PC-3 (cell line): Measurements from ENCODE around the gene GABRA5. TPM values are rescaled to one million over a fixed set of nuclear protein-coding genes. Genes with fewer than 3 reads are reported as not detected.

Source experiments
- ATAC-seq: fragments of 200-7000 bp; cut with Tn5 transposase; 2 replicates; pipeline ENCODE4 v1.9.1; 2020; ENCODE audit warnings: mild to moderate bottlenecking, moderate library complexity
- BruUV-seq: library from RNA; stranded (reverse); fragments of 400-500 nt; replicated peaks from 2 replicates; lab custom pipeline; 2021; lab: Mats Ljungman, UMichigan
- CTCF ChIA-PET: fragments of 300-600 bp; sonication (Branson Sonifier 250); formaldehyde crosslinking; loops from one replicate; lab custom pipeline; 2022; ENCODE audit warnings: antibody characterized with exemption; lab: Charles Lee
- POLR2A ChIA-PET: fragments of 300-600 bp; sonication (Branson Sonifier 250); formaldehyde crosslinking; loops from one replicate; lab custom pipeline; 2022; ENCODE audit warnings: antibody characterized with exemption; ENCODE audit not compliant: unreplicated experiment; lab: Charles Lee
- DNase-seq: peaks from one replicate; pipeline ENCODE4 v3.0.0-alpha.2; 2015
- H2AFZ ChIP-seq: fragments of 300-600 bp; sonication (generic); 2 replicates; pipeline ENCODE4 v1.6.0; 2016; ENCODE audit warnings: antibody characterized with exemption, low read length
- H3F3A ChIP-seq: fragments of 300-600 bp; sonication (generic); one replicate; pipeline ENCODE4 v1.6.0; 2017; ENCODE audit warnings: antibody characterized with exemption, low read length, control low read depth, mild to moderate bottlenecking; ENCODE audit not compliant: unreplicated experiment
- H3K27ac ChIP-seq: fragments of 300-600 bp; sonication (generic); 2 replicates; pipeline ENCODE4 v1.5.1; 2016; ENCODE audit warnings: mild to moderate bottlenecking, low read length
- H3K27me3 ChIP-seq: fragments of 300-600 bp; sonication (generic); 2 replicates; pipeline ENCODE4 v1.6.1; 2016; ENCODE audit warnings: low read length, mixed read lengths
- H3K36me3 ChIP-seq: fragments of 300-600 bp; sonication (generic); 2 replicates; pipeline ENCODE4 v1.6.1; 2016; ENCODE audit warnings: low read depth, mixed run types, low read length, mixed read lengths
- H3K4me1 ChIP-seq: fragments of 300-600 bp; sonication (generic); 2 replicates; pipeline ENCODE4 v1.5.1; 2016; ENCODE audit warnings: low read length; ENCODE audit not compliant: insufficient read depth
- H3K4me2 ChIP-seq: fragments of 300-600 bp; sonication (generic); 2 replicates; pipeline ENCODE4 v1.6.0; 2016; ENCODE audit warnings: low read length
- H3K4me3 ChIP-seq: fragments of 300-600 bp; sonication (generic); 2 replicates; pipeline ENCODE4 v1.5.1; 2016; ENCODE audit warnings: mild to moderate bottlenecking, low read length, mixed read lengths
- H3K79me2 ChIP-seq: fragments of 300-600 bp; sonication (generic); 2 replicates; pipeline ENCODE4 v1.6.1; 2017; ENCODE audit warnings: low read length, mixed read lengths
- H3K9ac ChIP-seq: fragments of 300-600 bp; sonication (generic); 2 replicates; pipeline ENCODE4 v1.6.0; 2016; ENCODE audit warnings: mild to moderate bottlenecking, low read length
- H3K9me2 ChIP-seq: fragments of 300-600 bp; sonication (generic); replicated peaks from 2 replicates; pipeline ENCODE4 v1.6.1; 2016; ENCODE audit warnings: mixed run types, low read length, mixed read lengths
- H3K9me3 ChIP-seq: fragments of 300-600 bp; sonication (generic); 2 replicates; pipeline ENCODE4 v1.6.1; 2016; ENCODE audit warnings: low read length, mixed read lengths
- H4K20me1 ChIP-seq: fragments of 300-600 bp; sonication (generic); 2 replicates; pipeline ENCODE4 v1.6.1; 2016; ENCODE audit warnings: low read length, mixed read lengths
- EZH2 ChIP-seq: fragments of 300-600 bp; sonication (generic); IDR thresholded peaks from one replicate; pipeline ENCODE4 v1.6.1; 2017; ENCODE audit warnings: antibody characterized with exemption, mild to moderate bottlenecking, low read length; ENCODE audit not compliant: unreplicated experiment
- EZH2phosphoT487 ChIP-seq: fragments of 300-600 bp; sonication (generic); IDR thresholded peaks from 2 replicates; pipeline ENCODE4 v1.6.1; 2018; ENCODE audit warnings: mild to moderate bottlenecking, antibody characterized with exemption, low read length, borderline replicate concordance
- intact Hi-C: fragments of 100-400 bp; cut with micrococcal nuclease; formaldehyde crosslinking; loops from 2 replicates; pipeline ENCODE4 v1.9.0; 2023
- total RNA-seq: library from RNA; depleted of rRNA; stranded (reverse); fragments of >200 nt; gene quantifications from 2 replicates; pipeline ENCODE4 v1.2.3, GENCODE V29; 2014
- TF ChIP-seq, protein P1 (sequence below): fragments of 300-600 bp; sonication (generic); conservative IDR thresholded peaks from 2 replicates; pipeline ENCODE4 v1.5.1; 2017; ENCODE audit warnings: antibody characterized with exemption, low read depth, mild to moderate bottlenecking, low read length

Gene GABRA5
- total RNA-seq, 1 experiment from 2014 or later, result not detected

DNA sequence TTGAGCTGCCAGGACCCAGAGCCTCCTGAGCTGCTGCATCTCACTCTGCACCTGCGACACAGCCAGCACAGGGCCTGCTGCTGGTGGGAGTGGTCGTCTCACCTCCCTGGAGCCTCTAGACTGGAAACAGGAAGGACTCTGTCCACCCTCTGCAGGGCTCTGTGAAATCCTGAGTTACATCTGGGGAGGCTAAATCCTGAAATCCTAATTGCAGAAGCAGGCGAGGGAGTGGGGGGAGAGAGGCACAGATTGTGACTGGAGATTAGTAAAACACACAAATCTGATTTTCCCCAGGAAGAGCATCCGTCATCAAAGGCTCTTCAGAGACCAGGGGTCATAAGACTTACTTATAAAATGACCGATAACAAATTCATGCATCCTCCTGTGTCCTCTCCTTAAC is 72.5 kb downstream of the GABRA5 start:
- no peak overlapping the region for H2AFZ ChIP-seq
- H3K9me3 ChIP-seq, result no peaks in the 10 kb centered on the region
- no peak overlapping the region for H3K4me2 ChIP-seq
- no peaks in the 10 kb centered on the region for H4K20me1 ChIP-seq
- CTCF ChIA-PET, result no interaction called here
- no TSS peak for BruUV-seq
- H3K27me3 ChIP-seq, result no peaks in the 10 kb centered on the region
- H3K4me3 ChIP-seq, result no peak overlapping the region
- DNase-seq, result no peak
- no peaks in the 10 kb centered on the region for H3K9me2 ChIP-seq
- no peak overlapping the region for H3K27ac ChIP-seq
- no peaks in the 10 kb centered on the region for H3K79me2 ChIP-seq
- ATAC-seq, result no peak
- intact Hi-C loops, result no loop called here
- no peaks in the 10 kb centered on the region for H3F3A ChIP-seq
- no peak overlapping the region for H3K9ac ChIP-seq
- H3K36me3 ChIP-seq, result no peaks in the 10 kb centered on the region
- no peaks in the 10 kb centered on the region for H3K4me1 ChIP-seq
- TF ChIP-seq EZH2, result no peak
- TF ChIP-seq, protein P1, sequence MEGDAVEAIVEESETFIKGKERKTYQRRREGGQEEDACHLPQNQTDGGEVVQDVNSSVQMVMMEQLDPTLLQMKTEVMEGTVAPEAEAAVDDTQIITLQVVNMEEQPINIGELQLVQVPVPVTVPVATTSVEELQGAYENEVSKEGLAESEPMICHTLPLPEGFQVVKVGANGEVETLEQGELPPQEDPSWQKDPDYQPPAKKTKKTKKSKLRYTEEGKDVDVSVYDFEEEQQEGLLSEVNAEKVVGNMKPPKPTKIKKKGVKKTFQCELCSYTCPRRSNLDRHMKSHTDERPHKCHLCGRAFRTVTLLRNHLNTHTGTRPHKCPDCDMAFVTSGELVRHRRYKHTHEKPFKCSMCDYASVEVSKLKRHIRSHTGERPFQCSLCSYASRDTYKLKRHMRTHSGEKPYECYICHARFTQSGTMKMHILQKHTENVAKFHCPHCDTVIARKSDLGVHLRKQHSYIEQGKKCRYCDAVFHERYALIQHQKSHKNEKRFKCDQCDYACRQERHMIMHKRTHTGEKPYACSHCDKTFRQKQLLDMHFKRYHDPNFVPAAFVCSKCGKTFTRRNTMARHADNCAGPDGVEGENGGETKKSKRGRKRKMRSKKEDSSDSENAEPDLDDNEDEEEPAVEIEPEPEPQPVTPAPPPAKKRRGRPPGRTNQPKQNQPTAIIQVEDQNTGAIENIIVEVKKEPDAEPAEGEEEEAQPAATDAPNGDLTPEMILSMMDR, result no peak
- no peak for TF ChIP-seq EZH2phosphoT487
- POLR2A ChIA-PET, result no interaction called here

DNA sequence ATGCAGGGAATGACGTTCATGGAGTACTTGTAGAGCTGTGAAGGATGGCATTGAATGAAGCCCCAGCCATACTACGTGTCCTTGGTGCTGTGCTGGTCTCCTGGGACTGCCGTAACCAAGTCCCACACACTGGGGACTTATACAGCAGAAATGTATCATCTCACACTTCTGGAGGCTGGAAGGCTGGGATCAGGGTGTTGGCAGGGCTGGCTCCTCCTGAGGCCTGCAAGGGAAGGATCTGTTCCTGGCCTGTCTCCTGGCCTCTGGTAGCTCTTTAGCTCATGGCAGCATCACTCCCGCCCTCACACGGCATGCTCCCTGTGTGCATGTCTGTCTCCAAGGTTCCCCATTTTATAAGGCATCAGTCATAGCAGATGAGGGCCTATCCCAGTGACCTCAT is 74.6 kb downstream of the GABRA5 start:
- Histone ChIP-seq H3K9ac (no peak overlapping the region), H3F3A (no peaks in the 10 kb centered on the region), H4K20me1 (no peaks in the 10 kb centered on the region), H3K27me3 (no peaks in the 10 kb centered on the region), H3K4me3 (no peak overlapping the region), H3K4me2 (no peak overlapping the region), H3K79me2 (no peaks in the 10 kb centered on the region), H3K9me2 (no peaks in the 10 kb centered on the region), H3K9me3 (no peaks in the 10 kb centered on the region), H3K36me3 (no peaks in the 10 kb centered on the region), H3K4me1 (no peaks in the 10 kb centered on the region), H2AFZ (no peak overlapping the region), H3K27ac (no peak overlapping the region)
- ChIA-PET CTCF (no interaction called here), POLR2A (no interaction called here)
- TF ChIP-seq EZH2phosphoT487 (no peak), EZH2 (no peak)
- TF ChIP-seq, protein P1, result no peak
- no peak for DNase-seq
- intact Hi-C loops, result no loop called here
- no TSS peak for BruUV-seq
- ATAC-seq, result no peak

DNA sequence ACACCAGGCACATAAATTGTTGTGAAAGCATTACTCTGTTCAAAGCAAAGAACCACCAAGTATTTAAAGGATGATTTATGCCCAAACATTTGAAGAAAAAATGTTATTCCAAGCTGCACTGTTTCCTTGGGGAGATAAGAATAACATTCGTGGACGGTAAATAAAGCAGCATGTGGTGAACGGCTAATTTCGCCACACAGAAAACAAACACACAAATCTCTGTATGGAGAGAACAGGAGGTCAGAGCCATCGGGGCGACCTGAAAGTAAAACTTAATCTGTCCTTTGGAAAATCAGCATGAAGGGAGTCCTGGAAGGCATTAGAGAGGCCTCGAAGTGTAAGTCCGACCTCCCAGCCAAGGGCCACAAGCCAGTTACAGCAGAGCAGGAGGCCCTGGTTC is 77.0 kb downstream of the GABRA5 start:
- no peak overlapping the region for H3K4me2 ChIP-seq
- no peak overlapping the region for H3K27ac ChIP-seq
- DNase-seq (no peak), ATAC-seq (no peak)
- no peaks in the 10 kb centered on the region for H3K36me3 ChIP-seq
- H4K20me1 ChIP-seq, result no peaks in the 10 kb centered on the region
- no peak overlapping the region for H3K9ac ChIP-seq
- H3F3A ChIP-seq, result no peaks in the 10 kb centered on the region
- BruUV-seq, result no TSS peak
- no peaks in the 10 kb centered on the region for H3K79me2 ChIP-seq
- TF ChIP-seq, protein P1, result no peak
- TF ChIP-seq EZH2phosphoT487, result no peak
- no peak for TF ChIP-seq EZH2
- H3K9me3 ChIP-seq, result no peaks in the 10 kb centered on the region
- intact Hi-C loops, result no loop called here
- POLR2A ChIA-PET, result no interaction called here
- H3K4me3 ChIP-seq, result no peak overlapping the region
- no peaks in the 10 kb centered on the region for H3K9me2 ChIP-seq
- no peaks in the 10 kb centered on the region for H3K27me3 ChIP-seq
- no peak overlapping the region for H2AFZ ChIP-seq
- H3K4me1 ChIP-seq, result no peaks in the 10 kb centered on the region
- CTCF ChIA-PET, result no interaction called here
